NCI-H2196 (cell line): ENCODE data around the gene PYGO2.
"Not testable (repeated sequence)": the region's sequence is repeated elsewhere in the genome, so short reads cannot be mapped to it uniquely, and the experiment has no call there.

ENCODE experiments used
- DNase-seq: peaks from one replicate; lab custom pipeline; 2025; ENCODE audit not compliant: unreplicated experiment; lab: John Stamatoyannopoulos, UW

The PYGO2 gene

DNA sequence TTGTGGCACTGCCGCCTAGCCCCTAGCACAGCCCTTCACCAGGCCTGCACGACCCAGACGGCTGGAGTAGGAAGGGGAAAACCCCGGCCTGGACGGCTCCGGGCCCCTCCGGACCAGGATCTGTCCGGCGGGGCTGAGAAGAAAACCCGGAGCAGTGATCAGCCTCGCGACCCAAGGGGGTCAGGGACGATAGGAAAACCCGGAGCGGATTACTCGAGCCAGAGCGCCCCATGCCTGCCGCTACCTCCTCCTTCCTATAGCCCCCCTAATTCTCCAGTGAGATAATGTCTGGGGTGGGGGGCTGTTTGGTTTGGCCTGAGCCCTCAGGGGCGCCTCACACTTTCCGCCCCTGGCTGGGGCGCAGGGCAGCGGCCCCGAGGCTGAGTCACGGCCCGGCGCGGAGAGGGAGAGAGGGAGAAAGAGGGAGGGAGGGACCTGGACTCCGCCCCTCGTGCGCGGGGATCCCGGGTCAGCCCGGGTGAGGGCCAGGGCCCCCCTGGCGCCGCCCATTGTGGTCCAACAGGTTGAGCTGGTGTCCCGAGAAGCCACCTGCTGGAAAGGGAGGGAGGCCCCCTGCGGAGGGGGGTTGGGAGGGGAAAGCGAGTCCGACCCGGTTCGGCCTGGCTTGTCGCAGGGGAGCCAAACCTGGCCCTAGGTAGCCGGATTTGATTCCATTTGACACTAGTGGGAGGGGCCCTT lies 39.3 kb upstream of the PYGO2 start:
- DNase-seq: peak; percentile 97

DNA sequence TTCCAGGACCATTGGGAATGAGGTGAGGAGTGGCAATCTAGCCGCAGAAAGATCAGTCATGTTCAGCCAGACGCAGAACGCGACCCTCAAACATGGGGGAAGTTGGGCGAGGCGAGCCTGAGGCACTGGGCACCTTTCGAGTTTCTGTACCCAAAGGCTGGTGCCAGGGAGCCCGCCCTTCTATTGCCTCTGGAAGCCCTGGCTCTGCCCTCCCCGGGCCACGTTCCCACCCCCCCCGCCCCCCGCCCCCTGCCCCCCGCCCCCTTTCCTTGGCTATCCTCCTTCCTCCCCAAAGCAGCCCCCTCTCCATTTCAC lies 38.8 kb upstream of the PYGO2 start:
- DNase-seq: no peak

DNA sequence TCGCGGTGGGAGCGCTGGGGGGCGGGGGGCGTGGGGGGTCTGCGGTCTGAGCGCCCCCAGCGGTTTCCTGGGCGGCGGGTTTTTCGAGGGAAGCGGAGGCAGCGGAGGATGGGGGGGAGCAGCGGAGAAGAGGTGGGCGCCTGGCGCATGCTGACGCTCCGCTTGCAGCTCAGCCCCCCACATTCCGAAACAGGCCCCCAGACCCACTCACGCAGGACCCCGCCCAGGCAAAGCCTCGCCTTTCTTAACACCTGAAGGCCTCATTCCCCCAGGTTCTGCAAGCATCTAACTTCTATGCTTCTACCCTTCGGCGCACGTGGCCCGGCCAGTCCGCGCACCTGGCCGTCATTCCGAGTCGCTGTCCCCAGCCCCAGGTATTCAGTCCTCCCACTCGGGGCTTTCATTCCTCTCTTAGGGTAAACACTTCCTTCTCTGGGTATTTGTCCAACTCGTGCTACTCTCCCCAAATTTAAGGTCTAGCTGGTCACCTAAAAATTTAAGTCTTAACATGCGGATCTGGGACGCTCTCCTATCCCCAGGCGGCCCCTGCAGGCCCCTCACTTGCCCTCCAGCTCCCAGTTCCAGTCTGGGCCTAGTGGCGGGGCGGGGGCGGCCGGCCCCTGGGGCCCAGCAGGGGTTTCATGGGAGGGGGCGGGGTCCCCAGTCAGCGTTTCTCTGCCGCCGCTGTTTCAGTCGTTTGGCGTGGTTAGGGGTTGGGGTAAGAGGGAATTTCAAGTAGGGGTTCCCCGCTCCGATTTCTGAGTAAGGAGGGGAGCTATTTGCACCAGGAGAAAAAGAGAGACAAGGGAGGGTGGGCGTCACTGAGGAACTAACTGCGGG lies 38.2 kb upstream of the PYGO2 start:
- no peak for DNase-seq

DNA sequence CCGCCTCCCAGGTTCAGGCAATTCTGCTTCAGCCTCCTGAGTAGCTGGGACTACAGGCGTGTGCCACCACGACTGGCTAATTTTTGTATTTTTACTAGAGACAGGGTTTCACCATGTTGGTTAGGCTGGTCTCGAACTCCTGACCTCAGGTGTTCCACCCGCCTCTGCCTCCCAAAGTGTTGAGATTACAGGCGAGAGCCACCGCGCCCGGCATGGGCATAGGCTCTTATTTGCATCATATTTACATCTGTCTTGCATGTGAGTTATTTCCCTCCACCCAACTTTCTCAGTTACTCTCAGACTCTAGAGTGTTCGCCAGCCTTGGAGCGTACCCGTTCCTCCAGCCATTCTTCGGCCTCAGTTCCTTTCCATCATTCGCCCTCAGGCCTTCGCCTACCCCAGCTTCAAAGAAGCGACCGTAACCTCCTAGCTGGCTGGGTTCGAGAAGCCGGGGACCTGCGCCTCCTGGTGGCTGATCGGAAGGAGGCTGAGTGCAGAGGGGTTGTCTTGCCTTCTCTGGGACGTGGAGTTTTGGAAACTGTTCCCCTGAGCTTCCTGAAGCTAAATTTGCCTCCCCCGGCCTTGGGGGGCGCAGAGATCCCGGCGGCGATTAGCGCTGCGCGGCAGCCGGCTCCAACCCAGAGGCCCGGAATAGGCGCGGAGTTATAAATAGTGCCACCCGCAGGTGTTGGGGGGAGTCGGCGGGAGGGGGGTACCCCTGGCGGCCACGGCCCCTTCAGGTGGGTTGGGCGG lies 37.4 kb upstream of the PYGO2 start:
- no peak for DNase-seq

DNA sequence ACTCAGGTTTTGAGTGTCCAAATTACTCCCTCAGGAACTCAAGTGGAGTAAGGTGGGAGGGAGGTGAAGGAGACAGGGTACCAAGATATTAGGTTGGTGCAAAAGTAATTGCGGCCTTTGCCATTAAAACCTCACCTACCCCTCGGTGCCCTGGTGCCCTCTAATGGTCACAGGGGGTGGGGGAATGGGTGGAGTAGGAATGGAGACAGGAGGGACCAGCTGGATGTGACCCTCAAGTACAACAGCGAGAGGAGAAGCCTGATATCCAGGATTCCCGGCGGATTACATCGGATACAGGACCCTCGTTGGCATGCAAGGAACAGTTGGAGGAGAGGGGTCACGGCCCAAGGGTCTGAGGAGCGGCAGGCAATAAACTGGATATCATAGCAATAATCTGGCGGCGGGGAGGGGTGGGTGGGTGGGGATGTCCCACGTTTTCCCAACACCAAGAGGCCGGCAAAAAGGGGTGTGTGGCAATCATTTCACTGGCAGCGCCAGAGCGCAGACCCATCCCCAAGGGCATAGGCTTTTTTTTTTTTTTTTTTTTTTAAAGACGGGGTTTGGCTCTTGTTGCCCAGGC lies 36.7 kb upstream of the PYGO2 start:
- no peak for DNase-seq

DNA sequence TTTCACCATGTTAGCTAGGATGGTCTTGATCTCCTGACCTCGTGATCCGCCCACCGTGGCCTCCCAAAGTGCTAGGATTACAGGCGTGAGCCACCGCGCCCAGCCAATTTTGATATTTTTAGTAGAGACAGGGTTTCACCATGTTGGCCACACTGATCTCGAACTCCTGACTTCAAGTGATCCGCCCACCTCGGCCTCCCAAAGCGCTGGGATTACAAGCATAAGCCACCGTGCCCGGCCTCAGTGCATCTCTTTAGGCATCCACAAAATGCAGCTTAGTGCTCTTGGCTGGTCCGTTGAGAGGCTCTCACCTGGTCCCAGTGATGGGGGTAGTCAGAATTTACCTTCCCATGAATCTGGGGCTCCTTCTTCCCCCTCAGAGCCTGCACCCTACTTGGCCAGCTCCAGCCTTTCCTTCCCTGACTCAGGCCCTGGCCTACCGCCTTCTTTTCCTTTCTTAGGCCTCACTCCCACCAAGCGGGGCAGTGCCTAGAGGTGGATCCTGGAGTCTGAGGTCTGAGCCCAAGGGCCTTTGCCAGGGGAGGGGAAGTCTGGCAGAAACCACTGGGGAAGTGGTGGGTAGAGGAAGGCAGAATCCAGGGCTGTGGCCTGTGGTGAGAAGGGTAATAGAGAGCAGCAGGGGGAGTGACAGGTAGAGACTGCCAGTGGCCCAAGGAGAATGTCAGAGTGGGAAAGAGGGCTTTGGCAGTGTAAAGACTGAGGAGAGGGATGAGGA lies 35.6 kb upstream of the PYGO2 start:
- DNase-seq: no peak

DNA sequence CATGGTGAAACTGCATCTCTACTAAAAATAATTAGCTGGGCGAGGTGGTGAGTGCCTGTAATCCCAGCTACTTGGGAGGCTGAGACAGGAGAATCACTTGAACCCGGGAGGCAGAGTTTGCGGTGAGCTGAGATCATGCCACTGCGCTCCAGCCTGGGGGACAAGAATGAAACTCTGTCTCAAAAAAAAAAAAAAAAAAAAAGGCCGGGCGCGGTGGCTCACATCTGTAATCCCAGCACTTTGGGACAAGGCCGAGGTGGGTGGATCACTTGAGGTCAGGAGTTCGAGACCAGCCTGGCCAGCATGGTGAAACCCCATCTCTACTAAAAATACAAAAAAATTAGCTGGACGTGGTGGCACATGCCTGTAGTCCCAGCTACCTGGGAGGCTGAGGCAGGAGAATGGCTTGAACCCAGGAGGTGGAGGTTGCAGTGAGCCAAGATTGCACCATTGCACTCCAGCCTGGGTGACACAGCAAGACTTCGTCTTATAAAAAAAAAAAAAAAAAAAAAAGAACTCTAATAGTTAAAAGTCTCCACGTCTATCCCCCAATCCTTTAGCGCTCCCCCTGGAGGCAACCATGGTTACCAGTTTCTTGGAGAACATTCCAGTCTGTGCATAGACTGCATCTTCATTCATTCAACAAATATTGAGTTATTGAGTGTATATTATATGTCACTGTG lies 33.9 kb upstream of the PYGO2 start:
- not testable (repeated sequence) for DNase-seq

DNA sequence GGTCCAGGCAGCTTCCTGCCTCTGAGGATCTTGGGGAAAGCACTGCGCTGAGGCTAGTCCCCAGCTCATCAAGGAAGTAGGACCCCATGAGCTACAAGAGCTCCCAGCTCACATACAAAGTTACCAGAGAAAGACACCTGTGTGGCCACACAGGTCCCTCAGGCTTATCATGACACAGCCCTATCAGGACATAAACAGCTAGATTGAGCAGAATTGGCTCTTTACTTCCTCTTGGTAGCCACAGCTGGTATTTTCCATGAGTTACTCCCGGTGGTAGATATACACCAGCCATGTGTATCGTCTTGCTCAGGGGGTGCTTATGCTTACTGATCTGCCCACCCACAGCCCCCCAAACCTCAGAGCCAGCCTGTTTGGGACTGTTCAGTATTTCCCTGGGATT lies 33.0 kb upstream of the PYGO2 start:
- DNase-seq: no peak

DNA sequence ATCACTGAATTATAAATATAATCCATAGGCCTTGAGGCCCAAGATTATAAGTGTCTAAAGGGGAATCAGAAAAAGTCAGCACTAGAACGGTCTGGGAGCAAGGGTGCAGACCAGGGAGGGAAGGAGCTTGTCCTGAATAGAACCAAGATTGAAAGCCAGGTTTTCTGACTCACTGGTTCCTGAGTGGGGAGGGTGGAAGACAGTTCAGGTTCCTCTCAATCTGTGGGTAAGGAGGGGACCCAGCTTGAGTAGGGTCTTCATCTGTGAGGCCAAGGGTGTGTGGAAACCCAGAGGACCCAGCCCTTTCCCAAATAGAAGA lies 32.6 kb upstream of the PYGO2 start:
- DNase-seq: no peak

DNA sequence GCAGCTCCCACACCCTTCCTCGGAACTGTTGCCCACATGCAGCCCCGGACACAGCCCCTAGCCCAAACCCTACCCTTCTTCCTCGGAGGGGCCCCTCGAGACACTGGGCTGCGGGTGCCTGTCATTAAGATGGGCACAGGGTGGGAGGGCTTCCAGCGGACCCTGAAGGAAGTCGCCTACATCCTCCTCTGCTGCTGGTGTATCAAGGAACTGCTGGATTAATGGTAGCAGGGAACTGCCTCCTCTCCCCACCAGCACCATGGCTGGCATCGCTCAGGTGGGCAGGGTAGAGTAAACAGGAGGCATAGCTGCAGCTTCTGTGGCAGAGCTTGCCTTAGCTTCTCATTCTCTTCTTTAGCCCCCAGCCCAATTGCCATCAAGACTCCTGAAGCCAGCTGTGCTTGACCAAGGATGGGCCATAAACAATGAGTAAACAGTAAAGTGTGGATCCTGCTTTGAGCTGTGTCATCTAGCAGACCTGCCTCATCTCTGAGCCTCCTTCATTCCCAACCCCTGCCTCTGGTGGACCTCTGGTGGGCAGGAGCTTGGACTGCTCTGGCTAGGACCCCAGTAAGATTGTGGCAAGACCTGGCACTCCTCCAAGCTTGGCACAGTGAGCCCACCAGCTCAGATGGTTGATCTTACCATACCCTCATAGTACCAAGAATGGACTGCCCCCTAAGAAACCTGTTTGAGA lies 32.1 kb upstream of the PYGO2 start, which contains the start of gene LENEP:
Gene LENEP (plus strand): TSS at position 15 of the 697 bp plus-strand sequence. CDS start 22 bp downstream, at position 37.
- DNase-seq: no peak

DNA sequence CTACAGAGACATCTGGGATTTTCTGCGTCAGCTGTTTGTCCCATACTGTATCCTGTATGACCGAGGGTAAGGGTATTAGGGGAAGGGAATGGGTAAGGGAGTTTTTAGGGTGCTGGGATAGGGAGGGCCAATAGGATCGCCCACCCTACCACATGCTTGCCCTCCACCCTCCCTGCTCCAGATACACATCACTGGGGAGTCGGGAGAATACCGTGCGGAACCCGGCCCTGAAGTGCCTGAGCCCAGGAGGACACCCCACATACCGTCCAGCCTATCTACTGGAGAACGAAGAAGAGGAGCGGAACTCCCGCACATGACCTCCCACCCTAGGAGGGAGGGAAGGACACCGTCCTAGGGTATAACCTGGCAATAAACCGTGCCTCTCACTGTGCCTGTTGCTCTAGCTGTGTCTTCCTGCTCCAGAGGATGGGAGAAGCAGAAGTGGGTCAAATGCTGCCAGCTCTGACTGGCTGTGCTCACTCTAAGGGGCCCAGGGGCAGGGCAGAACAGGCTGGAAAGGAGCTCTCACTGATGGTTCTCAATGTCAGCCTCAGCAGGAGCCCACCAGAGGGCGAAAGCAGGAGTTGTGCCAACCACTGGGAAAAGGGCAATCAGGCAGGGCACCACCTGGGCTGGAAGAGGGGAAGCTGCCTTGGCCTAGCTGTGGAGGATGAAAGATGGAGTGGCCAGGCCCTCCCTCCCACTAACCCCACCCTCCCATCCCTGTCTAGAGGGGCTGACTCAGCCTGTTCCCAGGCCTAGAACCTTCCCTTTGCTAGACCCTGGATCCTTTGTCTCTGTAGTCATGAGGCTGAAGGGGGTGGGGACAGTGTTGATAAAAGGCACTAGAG lies 31.4 kb upstream of the PYGO2 start:
- DNase-seq: no peak

DNA sequence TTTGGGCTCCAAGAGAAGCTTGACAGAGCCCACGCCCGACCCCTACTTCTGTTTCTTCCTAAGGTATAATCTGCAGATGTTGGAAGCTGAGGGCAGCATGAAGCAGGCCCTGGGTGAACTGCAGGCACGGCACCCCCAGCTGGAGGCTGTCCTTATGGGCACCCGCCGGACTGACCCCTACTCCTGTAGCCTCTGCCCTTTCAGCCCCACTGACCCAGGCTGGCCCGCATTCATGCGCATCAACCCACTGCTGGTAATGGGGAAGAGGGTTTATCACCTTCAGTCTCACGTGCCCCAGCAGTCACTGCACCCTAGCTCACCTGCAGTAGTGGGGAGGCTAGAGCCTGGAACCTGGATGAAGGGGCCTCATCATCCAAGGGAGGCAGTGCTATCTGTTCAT lies 28.7 kb upstream of the PYGO2 start:
- no peak for DNase-seq

DNA sequence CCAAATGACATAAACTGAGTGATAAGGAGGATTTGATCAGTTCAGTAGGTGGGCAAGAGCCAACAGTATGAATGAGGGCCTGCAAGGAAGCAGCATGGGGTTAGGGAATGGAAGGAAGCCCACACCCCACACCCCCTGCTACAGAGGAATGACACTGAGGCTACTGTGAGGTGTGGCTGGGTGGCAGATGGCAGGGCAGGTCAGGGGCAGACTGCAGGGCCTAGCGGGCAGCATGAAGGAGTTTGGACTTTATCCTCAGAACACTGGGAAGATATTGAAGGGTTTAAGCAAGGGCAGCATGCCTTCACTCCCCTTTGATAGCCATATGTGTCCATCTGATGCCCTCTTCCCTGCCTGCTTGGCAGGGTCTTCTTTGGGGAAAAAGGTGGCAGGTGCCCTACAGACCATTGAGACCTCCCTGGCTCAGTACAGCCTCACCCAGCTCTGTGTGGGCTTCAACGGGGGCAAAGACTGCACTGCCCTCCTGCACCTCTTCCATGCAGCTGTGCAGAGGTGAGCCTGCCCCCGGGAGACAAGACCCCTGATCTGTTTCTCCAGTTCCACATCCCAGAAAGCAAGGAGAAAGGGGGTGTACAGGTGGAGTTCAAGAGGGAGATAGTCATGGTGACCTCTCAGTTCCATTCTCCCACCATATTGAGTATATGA lies 27.7 kb upstream of the PYGO2 start:
- no peak for DNase-seq

DNA sequence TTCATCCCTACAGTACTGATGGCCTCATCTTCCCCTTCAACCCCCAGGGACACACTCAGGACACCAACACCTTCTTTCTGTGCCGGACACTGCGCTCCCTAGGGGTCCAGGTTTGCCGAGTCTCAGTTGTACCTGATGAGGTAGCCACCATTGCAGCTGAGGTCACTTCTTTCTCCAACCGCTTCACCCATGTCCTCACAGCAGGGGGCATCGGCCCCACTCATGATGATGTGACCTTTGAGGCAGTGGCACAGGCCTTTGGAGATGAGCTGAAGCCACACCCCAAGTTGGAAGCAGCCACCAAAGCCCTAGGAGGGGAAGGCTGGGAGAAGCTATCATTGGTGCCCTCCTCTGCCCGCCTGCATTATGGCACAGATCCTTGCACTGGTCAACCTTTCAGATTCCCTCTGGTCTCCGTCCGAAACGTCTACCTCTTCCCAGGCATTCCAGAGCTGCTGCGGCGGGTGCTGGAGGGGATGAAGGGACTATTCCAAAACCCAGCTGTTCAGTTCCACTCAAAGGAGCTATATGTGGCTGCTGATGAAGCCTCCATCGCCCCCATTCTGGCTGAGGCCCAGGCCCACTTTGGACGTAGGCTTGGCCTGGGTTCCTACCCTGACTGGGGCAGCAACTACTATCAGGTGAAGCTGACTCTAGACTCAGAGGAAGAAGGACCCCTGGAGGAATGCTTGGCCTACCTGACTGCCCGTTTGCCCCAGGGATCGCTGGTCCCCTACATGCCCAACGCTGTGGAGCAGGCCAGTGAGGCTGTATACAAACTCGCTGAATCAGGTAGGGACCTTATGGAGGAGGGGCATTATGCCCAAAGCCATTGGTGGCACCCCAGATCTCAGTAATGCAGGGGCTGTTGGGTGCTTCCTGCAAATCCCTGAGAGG lies 26.7 kb upstream of the PYGO2 start:
- no peak for DNase-seq

DNA sequence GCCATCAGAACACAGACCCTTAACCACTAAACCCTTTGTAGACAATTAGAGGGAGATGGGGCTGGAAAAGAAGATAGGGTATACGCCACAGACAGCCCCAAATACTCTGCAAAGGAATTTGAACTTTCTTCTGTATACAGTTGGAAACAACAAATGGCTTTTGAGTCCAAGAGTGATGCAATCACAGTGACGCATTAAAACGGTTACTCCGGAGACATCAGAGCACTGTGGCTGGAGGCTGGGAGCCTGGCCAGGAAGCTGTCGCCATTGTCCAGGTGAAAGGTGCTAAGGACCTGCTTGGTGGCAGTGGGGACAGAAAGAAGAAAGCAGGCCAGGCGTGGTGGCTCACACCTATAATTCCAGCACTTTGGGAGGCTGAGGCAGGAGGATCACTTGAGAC lies 25.7 kb upstream of the PYGO2 start:
- no peak for DNase-seq

DNA sequence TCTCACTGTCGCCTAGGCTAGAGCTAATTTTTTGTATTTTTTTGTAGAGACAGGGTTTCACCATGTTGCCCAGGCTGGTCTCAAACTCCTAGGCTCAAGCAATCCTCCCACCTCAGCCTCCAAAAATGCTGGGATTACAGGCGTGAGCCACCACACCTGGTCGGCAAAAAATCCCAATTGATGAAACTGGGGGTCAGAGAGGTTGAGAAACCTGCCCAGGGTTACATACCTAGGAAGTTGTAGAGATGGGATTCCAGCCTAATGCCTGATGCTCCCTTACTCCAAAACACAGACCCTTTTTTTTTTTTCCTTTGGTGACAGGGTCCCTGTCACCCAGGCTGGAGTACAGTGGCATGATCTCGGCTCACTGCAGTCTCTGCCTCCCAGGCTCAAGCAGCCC lies 25.2 kb upstream of the PYGO2 start:
- not testable (repeated sequence) for DNase-seq

DNA sequence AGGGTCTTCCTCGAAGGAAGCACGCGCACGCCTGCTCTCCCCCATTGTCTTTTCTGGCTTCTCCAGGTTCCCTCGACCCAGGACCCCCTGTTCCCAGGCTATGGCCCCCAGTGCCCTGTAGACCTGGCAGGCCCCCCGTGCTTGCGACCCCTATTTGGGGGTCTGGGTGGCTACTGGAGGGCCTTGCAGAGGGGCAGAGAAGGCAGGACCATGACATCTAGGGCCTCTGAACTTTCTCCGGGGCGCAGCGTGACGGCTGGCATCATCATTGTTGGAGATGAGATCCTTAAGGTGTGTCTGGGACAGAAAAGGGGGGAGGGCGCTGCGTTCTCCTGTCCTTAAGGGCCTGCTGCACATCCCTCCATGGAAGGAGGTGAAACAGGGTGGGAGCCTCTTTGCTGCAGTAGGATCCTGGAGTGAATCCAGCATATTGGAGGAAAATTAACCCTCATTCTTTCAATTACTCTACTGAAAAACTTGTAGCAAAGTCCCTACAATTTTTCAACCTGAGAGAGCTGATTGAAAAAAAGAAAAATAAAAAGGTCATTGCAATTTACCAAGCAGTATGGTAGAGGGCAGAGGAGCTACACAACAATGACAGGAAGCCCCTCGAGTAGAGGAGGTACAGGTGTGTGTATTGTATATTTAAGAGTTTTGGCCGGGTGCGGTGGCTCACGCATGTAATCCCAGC lies 22.3 kb upstream of the PYGO2 start:
- no peak for DNase-seq
